ENCODE results near the gene LDLRAD3.

DNA sequence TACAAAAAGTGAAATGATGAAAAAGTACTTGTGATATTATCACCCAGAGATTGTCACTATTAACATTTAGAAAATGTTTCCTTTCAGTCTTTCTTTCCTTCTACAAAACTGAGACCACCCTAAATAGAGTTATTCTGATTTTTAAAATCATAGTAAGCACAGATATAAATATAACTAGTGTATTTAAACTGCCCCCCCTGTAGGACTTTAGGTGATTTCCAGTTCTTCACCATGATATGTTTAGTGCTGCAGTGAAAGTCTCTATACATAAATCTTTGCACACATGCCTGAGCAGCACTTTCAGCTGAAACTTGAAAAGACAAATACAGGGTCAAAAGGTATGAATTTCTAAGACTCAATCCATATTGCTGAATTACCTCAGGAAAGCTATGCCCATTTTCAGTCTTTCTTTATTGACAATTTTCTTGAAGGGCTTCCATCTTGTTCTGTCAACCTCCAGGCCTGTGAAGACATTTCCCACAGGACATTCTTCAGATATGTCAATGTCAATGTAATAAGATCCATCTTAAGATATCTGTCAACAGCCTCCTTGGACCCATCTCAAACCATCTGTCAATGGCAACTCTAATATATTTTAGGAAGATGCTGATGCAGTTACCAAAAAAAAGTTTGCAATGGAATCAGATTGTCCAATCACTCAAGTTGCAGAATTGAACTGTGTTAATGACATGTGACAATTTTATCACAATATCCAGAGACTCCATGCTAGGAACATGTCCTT is 30.8 kb upstream of the LDLRAD3 start:
- TF ChIP-seq CTCF (IDR thresholded peaks at IDR 0.05) (no peak), POLR2A (IDR thresholded peaks at IDR 0.05) (no peak), EP300 (IDR thresholded peaks at IDR 0.05) (no peak)

Data from ovary (tissue), 3 donors.